CD14-positive monocyte (primary cell): ENCODE data around the gene ALS2. TPM values are rescaled to one million over a fixed set of nuclear protein-coding genes. Genes with fewer than 3 reads are reported as not detected.

ENCODE experiments used
- DNase-seq, 3 donors: peaks; one replicate each; pipeline ENCODE4 v3.0.0-alpha.2; 2011 to 2022
- H2AFZ ChIP-seq: 2 replicates; pipeline ENCODE4 v1.6.0; 2012; ENCODE audit warnings: mild to moderate bottlenecking, low read depth, low read length, inconsistent platforms; ENCODE audit not compliant: insufficient read depth, poor library complexity, severe bottlenecking
- H3K27ac ChIP-seq, 2 donors: 1 replicate in 1 of 2; 2 replicates in 1 of 2; pipeline ENCODE4 v1.5.1; 2012 to 2013; ENCODE audit warnings: low read length in 2 of 2, control low read depth in 1 of 2, inconsistent platforms in 1 of 2, low read depth in 1 of 2, mild to moderate bottlenecking in 1 of 2
- H3K27me3 ChIP-seq, 2 donors: one replicate each; pipeline versions ENCODE4 v1.6.0 to v1.6.1; 2011 to 2013; ENCODE audit warnings: low read length in 2 of 2; ENCODE audit not compliant: control insufficient read depth in 2 of 2, insufficient read depth in 2 of 2
- H3K36me3 ChIP-seq, 2 donors: replicated peaks in 1 of 2; 1 replicate in 1 of 2; 2 replicates in 1 of 2; pipeline versions ENCODE4 v1.5.1 to v1.6.1; 2012 to 2013; ENCODE audit warnings: low read length in 2 of 2, control low read depth in 1 of 2, inconsistent platforms in 1 of 2, mild to moderate bottlenecking in 1 of 2; ENCODE audit not compliant: insufficient read depth in 2 of 2, control insufficient read depth in 1 of 2
- H3K4me1 ChIP-seq, 2 donors: 1 replicate in 1 of 2; 2 replicates in 1 of 2; pipeline versions ENCODE4 v1.5.1 to v1.6.1; 2012 to 2013; ENCODE audit warnings: low read length in 2 of 2, control low read depth in 1 of 2, inconsistent platforms in 1 of 2, mild to moderate bottlenecking in 1 of 2, moderate library complexity in 1 of 2; ENCODE audit not compliant: insufficient read depth in 2 of 2, control insufficient read depth in 1 of 2
- H3K4me2 ChIP-seq: replicated peaks from 2 replicates; pipeline ENCODE3; 2012; ENCODE audit warnings: low read length, moderate library complexity, mild to moderate bottlenecking; ENCODE audit not compliant: poor library complexity, severe bottlenecking; ENCODE audit errors: extremely low read depth
- H3K4me3 ChIP-seq, 3 experiments: fragments of 200-600 bp in 1 of 3; sonication (generic) in 1 of 3; replicated peaks in 1 of 3; 1 replicate in 2 of 3; 2 replicates in 1 of 3; pipeline ENCODE4 v1.5.1; 2011 to 2013; ENCODE audit warnings: low read length in 3 of 3, mild to moderate bottlenecking in 3 of 3, control low read depth in 2 of 3, low read depth in 2 of 3, inconsistent platforms in 1 of 3, moderate library complexity in 1 of 3
- H3K79me2 ChIP-seq: 2 replicates; pipeline ENCODE4 v1.6.0; 2012; ENCODE audit warnings: mild to moderate bottlenecking, control low read depth, inconsistent platforms, low read length, moderate library complexity; ENCODE audit not compliant: insufficient read depth
- H3K9ac ChIP-seq: 2 replicates; pipeline ENCODE4 v1.6.0; 2017; ENCODE audit warnings: low read length, mild to moderate bottlenecking; ENCODE audit not compliant: insufficient read depth, poor library complexity, severe bottlenecking
- H3K9me3 ChIP-seq, 2 donors: replicated peaks in 1 of 2; 1 replicate in 1 of 2; 2 replicates in 1 of 2; pipeline versions ENCODE4 v1.5.1 to v1.6.1; 2012 to 2013; ENCODE audit warnings: low read length in 2 of 2, control low read depth in 1 of 2; ENCODE audit not compliant: control insufficient read depth in 1 of 2, insufficient read depth in 1 of 2
- H4K20me1 ChIP-seq: 2 replicates; pipeline ENCODE4 v1.6.0; 2012; ENCODE audit warnings: mild to moderate bottlenecking, low read length, control low read depth, moderate library complexity; ENCODE audit not compliant: insufficient read depth
- H3K27ac Mint-ChIP-seq, 7 donors: one replicate each; pipeline ENCODE4 v1.8.0; 2020; ENCODE audit warnings: mild to moderate bottlenecking in 7 of 7, mixed read lengths in 7 of 7, moderate library complexity in 6 of 7, inconsistent platforms in 2 of 7
- H3K27me3 Mint-ChIP-seq, 3 donors: one replicate each; pipeline ENCODE4 v1.8.0; 2021 to 2022; ENCODE audit warnings: low read depth in 3 of 3, mild to moderate bottlenecking in 3 of 3, mixed read lengths in 3 of 3, moderate library complexity in 3 of 3, inconsistent platforms in 1 of 3
- H3K36me3 Mint-ChIP-seq, 2 donors: one replicate each; pipeline ENCODE4 v1.8.0; 2020; ENCODE audit warnings: mixed read lengths in 2 of 2, inconsistent platforms in 1 of 2, mild to moderate bottlenecking in 1 of 2
- H3K4me1 Mint-ChIP-seq: one replicate; pipeline ENCODE4 v1.8.0; 2020; ENCODE audit warnings: mild to moderate bottlenecking, mixed read lengths
- H3K4me3 Mint-ChIP-seq, 2 donors: one replicate each; pipeline ENCODE4 v1.8.0; 2020; ENCODE audit warnings: mild to moderate bottlenecking in 2 of 2, mixed read lengths in 2 of 2, moderate library complexity in 1 of 2
- H3K9me3 Mint-ChIP-seq, 7 donors: one replicate each; pipeline ENCODE4 v1.8.0; 2020 to 2022; ENCODE audit warnings: mixed read lengths in 7 of 7, mild to moderate bottlenecking in 6 of 7, moderate library complexity in 6 of 7, inconsistent platforms in 2 of 7
- WGBS: methylation state at CpG from one replicate; pipeline ENCODE4 v1.1.5; 2013; ENCODE audit warnings: missing lambda C conversion rate; ENCODE audit not compliant: insufficient coverage; 5-methylcytosine and 5-hydroxymethylcytosine counted together
- intact Hi-C, 2 donors: fragments of 100-400 bp; cut with micrococcal nuclease; formaldehyde crosslinking; loops; one replicate each; pipeline versions ENCODE4 v1.15.0 to v1.15.1; 2023
- polyA plus RNA-seq, 3 donors: library from polyadenylated mRNA; depleted of rRNA in 1 of 3; unstranded in 2 of 3; stranded (reverse) in 1 of 3; fragments of 300-500 nt in 2 of 3; fragments of >200 nt in 1 of 3; fragmentation: Illumina TruSeq in 2 of 3; gene quantifications; 1 replicate in 2 of 3; 2 replicates in 1 of 3; pipeline ENCODE4 v1.2.3, GENCODE V29; 2012 to 2021
- TF ChIP-seq, protein P1 (sequence below): fragments of 200-600 bp; IDR thresholded peaks from one replicate; pipeline ENCODE4 v1.8.0; 2022; ENCODE audit warnings: antibody characterized with exemption, mild to moderate bottlenecking

The ALS2 gene
- polyA plus RNA-seq, 3 donors, result 2.6 to 4.7 (median 3.1) TPM

DNA sequence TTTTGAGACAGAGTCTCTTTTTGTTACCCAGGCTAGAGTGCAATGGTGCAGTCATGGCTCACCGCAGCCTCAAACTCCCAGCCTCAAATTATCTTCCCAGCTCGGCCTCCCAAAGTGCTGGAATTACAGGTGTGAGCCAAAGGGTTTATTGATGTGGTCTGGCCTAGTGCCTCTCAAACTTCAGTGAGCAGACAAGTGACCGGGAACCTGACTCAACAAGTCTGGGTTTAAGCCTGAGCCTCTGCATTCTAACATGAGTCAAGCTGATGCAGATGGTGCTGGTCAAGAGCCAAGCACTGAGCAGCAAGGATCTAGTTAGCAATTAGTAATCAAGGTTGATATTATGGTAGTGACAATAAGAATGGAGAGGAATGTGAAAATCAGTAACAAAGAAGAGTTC is 46.9 kb upstream of the ALS2 start:
- no peak overlapping the region for H3K27ac ChIP-seq
- H3K4me2 ChIP-seq, result no peak overlapping the region
- no peak overlapping the region for H2AFZ ChIP-seq
- Mint-ChIP-seq H3K27me3 (peaks cover 0 to 2% (median 1%) of the 10 kb centered on the region in 3 donors), H3K36me3 (no peaks in the 10 kb centered on the region), H3K4me3 (no peak overlapping the region), H3K27ac (no peak overlapping the region), H3K4me1 (peaks cover 3% of the 10 kb centered on the region), H3K9me3 (peaks cover 0 to 6% (median 0%) of the 10 kb centered on the region in 7 donors)
- H3K36me3 ChIP-seq, result no peaks in the 10 kb centered on the region
- WGBS, result 100% methylated on average over 1 of the region's 3 CpGs
- no peak overlapping the region for H3K4me3 ChIP-seq
- no peaks in the 10 kb centered on the region for H4K20me1 ChIP-seq
- TF ChIP-seq, protein P1, sequence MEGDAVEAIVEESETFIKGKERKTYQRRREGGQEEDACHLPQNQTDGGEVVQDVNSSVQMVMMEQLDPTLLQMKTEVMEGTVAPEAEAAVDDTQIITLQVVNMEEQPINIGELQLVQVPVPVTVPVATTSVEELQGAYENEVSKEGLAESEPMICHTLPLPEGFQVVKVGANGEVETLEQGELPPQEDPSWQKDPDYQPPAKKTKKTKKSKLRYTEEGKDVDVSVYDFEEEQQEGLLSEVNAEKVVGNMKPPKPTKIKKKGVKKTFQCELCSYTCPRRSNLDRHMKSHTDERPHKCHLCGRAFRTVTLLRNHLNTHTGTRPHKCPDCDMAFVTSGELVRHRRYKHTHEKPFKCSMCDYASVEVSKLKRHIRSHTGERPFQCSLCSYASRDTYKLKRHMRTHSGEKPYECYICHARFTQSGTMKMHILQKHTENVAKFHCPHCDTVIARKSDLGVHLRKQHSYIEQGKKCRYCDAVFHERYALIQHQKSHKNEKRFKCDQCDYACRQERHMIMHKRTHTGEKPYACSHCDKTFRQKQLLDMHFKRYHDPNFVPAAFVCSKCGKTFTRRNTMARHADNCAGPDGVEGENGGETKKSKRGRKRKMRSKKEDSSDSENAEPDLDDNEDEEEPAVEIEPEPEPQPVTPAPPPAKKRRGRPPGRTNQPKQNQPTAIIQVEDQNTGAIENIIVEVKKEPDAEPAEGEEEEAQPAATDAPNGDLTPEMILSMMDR, result no peak
- no peaks in the 10 kb centered on the region for H3K27me3 ChIP-seq
- no peaks in the 10 kb centered on the region for H3K79me2 ChIP-seq
- H3K9me3 ChIP-seq, result no peaks in the 10 kb centered on the region
- H3K4me1 ChIP-seq, result no peaks in the 10 kb centered on the region
- H3K9ac ChIP-seq, result no peak overlapping the region
- intact Hi-C loops, result no loop called here
- no peak for DNase-seq

DNA sequence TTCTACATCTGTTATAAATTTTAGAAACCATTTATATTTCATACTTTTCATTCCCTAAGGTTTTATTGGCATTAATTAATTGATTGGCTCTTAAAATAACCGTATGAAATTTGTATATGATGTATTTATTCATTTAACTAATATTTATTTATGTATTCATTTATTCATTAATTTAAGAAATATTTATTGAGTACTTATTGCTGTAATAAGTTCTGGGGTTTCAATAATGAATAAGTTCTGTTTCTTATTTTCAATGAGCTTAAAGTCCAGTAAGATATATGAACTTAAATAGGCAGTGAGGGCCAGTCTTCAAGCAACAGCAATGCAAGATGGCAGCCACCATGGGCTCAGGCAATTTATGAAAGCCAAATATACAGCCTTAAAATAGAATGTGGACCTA is 43.5 kb upstream of the ALS2 start:
- Mint-ChIP-seq H3K36me3 (no peaks in the 10 kb centered on the region), H3K27me3 (peaks cover 0 to 3% (median 2%) of the 10 kb centered on the region in 3 donors), H3K4me1 (peaks cover 3% of the 10 kb centered on the region), H3K27ac (no peak overlapping the region), H3K9me3 (peaks cover 0 to 6% (median 0%) of the 10 kb centered on the region in 7 donors), H3K4me3 (no peak overlapping the region)
- Histone ChIP-seq H3K9me3 (no peaks in the 10 kb centered on the region), H3K4me2 (no peak overlapping the region), H3K4me1 (no peaks in the 10 kb centered on the region), H3K79me2 (no peaks in the 10 kb centered on the region), H4K20me1 (no peaks in the 10 kb centered on the region), H3K9ac (no peak overlapping the region), H3K27me3 (no peaks in the 10 kb centered on the region), H3K36me3 (no peaks in the 10 kb centered on the region), H2AFZ (no peak overlapping the region), H3K27ac (no peak overlapping the region), H3K4me3 (no peak overlapping the region)
- intact Hi-C loops, result no loop called here
- TF ChIP-seq, protein P1, result no peak
- WGBS, result no CpG with 5 or more reads among the region's 1 CpG
- no peak for DNase-seq
